SU-DHL-6 (cell line): ENCODE results near the gene EIF1AD.

ENCODE experiments used
- CTCF ChIP-seq: fragments of 200-600 bp; sonication (generic); IDR thresholded peaks from one replicate; pipeline ENCODE4 v1.5.1; 2017; ENCODE audit warnings: antibody characterized with exemption, mild to moderate bottlenecking, low read length, moderate library complexity; ENCODE audit not compliant: insufficient read depth, poor library complexity, severe bottlenecking
- EZH2phosphoT487 ChIP-seq: fragments of 200-600 bp; sonication (generic), shearing (Covaris generic); conservative IDR thresholded peaks from 2 replicates; pipeline ENCODE4 v1.6.1; 2018; ENCODE audit warnings: mild to moderate bottlenecking, antibody characterized with exemption, low read length, moderate library complexity, mixed read lengths

GRCh38 chr11:65981101-65981740 is 20.7 kb downstream of the EIF1AD start:
- TF ChIP-seq CTCF (no peak), EZH2phosphoT487 (no peak)
